ENCODE results near the gene SAMD9. TPM values are rescaled to one million over a fixed set of nuclear protein-coding genes. Genes with fewer than 3 reads are reported as not detected.

Gene SAMD9
- total RNA-seq, 1 donor from 2014 or later: 0.24 TPM

DNA sequence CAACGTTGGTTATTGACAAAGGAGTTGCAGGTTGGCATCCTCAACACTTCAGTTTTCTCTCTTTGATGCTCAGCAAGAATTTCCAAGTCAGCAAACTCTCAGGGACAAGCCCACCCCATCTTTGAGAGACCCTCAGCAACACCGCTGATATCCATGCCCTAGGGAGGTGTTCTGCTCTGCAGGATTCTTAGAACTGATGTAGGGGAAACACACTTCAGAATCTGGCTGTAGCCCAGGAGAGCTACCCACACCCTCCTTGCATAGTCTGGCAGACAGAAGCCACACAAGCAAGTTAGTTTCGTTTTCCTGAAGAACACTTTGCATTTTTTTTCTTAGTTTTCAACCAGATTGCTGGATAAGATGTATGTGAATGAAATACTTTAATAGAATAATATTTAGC lies 29.6 kb upstream of the SAMD9 start:
- H3K4me1 Mint-ChIP-seq (ENCODE audit: low read depth): peaks cover 4% of the 10 kb centered on the region
- H3K27me3 Mint-ChIP-seq: peaks cover 9% of the 10 kb centered on the region
- H3K36me3 Mint-ChIP-seq (ENCODE audit: insufficient read depth): no peaks in the 10 kb centered on the region
- no peaks in the 10 kb centered on the region for H3K9me3 Mint-ChIP-seq (ENCODE audit: low read depth)
- DNase-seq (ENCODE audit: low spot score, unreplicated experiment): no peak
- H3K4me3 Mint-ChIP-seq (ENCODE audit: low read depth): no peak overlapping the region
- TF ChIP-seq CTCF (IDR thresholded peaks at IDR 0.05; ENCODE audit: unreplicated experiment): no peak
- no peak overlapping the region for H3K27ac Mint-ChIP-seq

DNA sequence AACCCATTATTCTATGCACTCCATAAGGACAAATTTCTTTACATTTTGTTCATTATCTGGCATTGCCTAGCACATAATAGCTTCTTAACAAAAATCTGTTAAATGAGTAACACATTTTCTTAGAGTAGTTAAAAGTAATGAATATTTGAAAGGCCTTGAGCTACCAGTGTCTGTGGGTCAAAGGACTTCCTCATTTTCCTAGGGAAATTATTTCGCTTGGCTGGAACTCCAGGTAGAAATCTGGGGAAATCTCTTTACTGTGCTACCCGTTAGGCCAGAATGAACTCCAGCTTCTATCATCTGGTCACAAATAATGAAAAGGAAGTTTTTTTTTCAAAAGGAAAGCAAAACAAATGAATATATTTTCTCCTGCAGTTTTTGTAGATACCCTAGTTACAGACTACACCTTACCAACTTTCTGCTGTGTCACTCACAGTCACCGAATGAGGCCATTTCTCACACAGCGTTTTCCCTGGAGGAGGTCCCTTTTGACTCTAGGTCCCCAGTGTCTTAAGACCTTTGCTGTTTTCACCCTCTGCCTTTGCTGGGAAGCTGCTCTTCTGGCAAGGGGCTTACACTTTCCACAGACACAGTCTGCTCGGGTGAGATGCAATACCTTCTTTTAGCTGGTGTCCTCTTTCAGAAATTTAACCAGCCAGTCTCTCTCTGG lies 28.8 kb upstream of the SAMD9 start:
- no peaks in the 10 kb centered on the region for H3K9me3 Mint-ChIP-seq (ENCODE audit: low read depth)

DNA sequence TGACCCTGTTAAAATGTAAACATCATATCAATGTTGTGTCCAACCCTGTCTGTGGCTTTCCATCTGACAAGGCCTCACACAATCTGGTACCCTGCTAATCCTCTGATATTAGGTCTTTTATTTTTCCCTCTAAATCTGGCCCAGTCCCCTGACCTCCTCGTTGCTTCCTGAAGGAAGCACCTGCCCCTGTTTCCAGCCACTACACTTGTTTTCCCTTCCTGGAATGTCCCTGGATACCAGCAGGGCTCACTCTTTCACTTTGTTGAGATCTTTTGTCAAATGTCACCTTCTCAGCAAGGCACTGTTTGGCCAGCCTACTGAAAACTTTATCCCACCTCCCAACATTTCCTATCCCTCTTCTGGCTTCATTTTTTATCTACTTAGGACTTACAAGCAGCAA lies 28.3 kb upstream of the SAMD9 start:
- no peaks in the 10 kb centered on the region for H3K9me3 Mint-ChIP-seq (ENCODE audit: low read depth)
- no peak for DNase-seq (ENCODE audit: low spot score, unreplicated experiment)
- H3K27ac Mint-ChIP-seq: peak overlapping the region; percentile 20
- no peak overlapping the region for H3K4me3 Mint-ChIP-seq (ENCODE audit: low read depth)
- H3K4me1 Mint-ChIP-seq (ENCODE audit: low read depth): peaks cover 4% of the 10 kb centered on the region
- TF ChIP-seq CTCF (IDR thresholded peaks at IDR 0.05; ENCODE audit: unreplicated experiment): no peak
- no peaks in the 10 kb centered on the region for H3K36me3 Mint-ChIP-seq (ENCODE audit: insufficient read depth)
- peaks cover 9% of the 10 kb centered on the region for H3K27me3 Mint-ChIP-seq

More for the DNA sequence above, 28.8 kb upstream of the SAMD9 start:
- H3K27ac Mint-ChIP-seq: peak overlapping the region; percentile 58
- peaks cover 4% of the 10 kb centered on the region for H3K4me1 Mint-ChIP-seq (ENCODE audit: low read depth)
- no peaks in the 10 kb centered on the region for H3K36me3 Mint-ChIP-seq (ENCODE audit: insufficient read depth)
- no peak overlapping the region for H3K4me3 Mint-ChIP-seq (ENCODE audit: low read depth)
- peaks cover 9% of the 10 kb centered on the region for H3K27me3 Mint-ChIP-seq
- DNase-seq (ENCODE audit: low spot score, unreplicated experiment): no peak
- no peak for TF ChIP-seq CTCF (IDR thresholded peaks at IDR 0.05; ENCODE audit: unreplicated experiment)

GRCh38 chr7:93145354-93145753 lies 27.6 kb upstream of the SAMD9 start:
- Mint-ChIP-seq H3K27ac (no peak overlapping the region), H3K4me1 (ENCODE audit: low read depth) (peaks cover 4% of the 10 kb centered on the region), H3K27me3 (peaks cover 5% of the 10 kb centered on the region), H3K36me3 (ENCODE audit: insufficient read depth) (no peaks in the 10 kb centered on the region), H3K4me3 (ENCODE audit: low read depth) (no peak overlapping the region), H3K9me3 (ENCODE audit: low read depth) (no peaks in the 10 kb centered on the region)
- TF ChIP-seq CTCF (IDR thresholded peaks at IDR 0.05; ENCODE audit: unreplicated experiment): no peak
- no peak for DNase-seq (ENCODE audit: low spot score, unreplicated experiment)

DNA sequence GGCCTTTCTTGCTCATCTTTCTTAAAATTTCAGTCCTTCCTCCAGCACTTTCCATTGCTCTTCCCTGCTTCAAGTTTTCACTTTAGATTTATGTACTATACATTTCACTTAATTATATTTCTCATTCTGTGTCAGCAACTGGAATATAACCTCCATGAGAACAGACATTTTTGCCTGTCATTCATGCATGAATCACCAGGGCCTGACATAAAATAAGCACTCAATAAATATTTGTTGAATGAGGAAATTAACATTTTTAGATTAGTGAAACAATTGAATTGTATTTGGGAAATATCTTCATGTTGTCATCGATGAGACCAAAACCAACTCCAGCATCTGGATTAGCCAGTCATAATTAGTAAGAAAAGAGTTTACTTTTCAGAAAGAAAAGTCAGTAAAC lies 24.3 kb upstream of the SAMD9 start:
- no peak for TF ChIP-seq CTCF (IDR thresholded peaks at IDR 0.05; ENCODE audit: unreplicated experiment)
- Mint-ChIP-seq H3K9me3 (ENCODE audit: low read depth) (no peaks in the 10 kb centered on the region), H3K27me3 (peaks cover 3% of the 10 kb centered on the region), H3K4me3 (ENCODE audit: low read depth) (no peak overlapping the region), H3K4me1 (ENCODE audit: low read depth) (peaks cover 4% of the 10 kb centered on the region), H3K36me3 (ENCODE audit: insufficient read depth) (no peaks in the 10 kb centered on the region), H3K27ac (no peak overlapping the region)
- DNase-seq (ENCODE audit: low spot score, unreplicated experiment): no peak

All from progenitor cell of endocrine pancreas (in vitro differentiated cells).